Measurements from ENCODE around the gene HDHD5. TPM values are rescaled to one million over a fixed set of nuclear protein-coding genes. Genes with fewer than 3 reads are reported as not detected.

HDHD5 gene
- total RNA-seq, 6 experiments from 2014 or later = 19.4 to 44.5 (median 30.2) TPM

DNA sequence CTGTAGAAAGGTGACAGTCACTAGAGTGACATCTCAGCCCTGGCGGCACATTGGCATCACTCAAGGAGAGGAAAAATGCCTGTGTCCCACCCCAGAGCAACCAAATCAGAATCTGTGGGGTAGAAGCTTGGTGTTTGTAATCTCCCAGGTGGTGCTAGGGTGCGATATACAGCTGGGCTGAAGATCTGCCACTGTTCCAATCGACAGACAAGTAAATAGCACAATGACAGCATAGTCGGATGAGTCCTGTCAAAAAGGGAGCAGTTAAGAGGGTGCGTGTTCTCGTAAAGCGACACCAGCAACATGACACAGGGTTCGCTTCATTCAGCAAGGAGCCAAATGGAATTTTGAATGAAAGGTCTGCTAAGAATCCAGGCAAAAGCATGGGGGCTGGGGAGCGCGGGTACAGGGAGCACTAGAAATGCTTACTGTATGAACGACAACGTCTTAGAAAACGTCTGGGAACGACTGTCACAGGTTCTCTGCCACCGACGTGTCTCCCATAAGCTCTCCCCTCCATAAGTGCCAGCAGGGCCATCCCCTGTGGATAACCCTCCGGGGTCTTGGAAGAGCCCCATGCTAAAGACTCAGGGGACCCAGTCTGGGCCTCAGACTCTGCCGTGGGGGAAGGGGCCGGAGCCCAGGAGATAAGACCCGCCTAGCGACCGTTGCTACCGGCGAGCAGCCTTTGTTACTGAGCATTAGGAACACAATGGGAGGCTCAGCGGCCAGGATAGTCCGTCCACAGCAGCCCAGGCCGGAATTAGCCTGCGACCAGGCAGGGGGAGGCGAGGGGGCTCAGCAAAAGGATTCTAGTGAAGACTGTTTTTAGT, 39.3 kb upstream of the HDHD5 start:
- DNase-seq (peak in 1 of 3 donors; percentile 45), ATAC-seq (peak in 3 of 4 donors; percentile 9 to 27 (median 10))
- intact Hi-C loops (cut with DNase I) = no loop called here
- Histone ChIP-seq H3K4me3 (no peak overlapping the region), H3K4me1 (peaks cover 0 to 6% (median 3%) of the 10 kb centered on the region in 4 donors), H3K27me3 (no peaks in the 10 kb centered on the region), H3K27ac (no peak overlapping the region), H3K9me3 (no peaks in the 10 kb centered on the region), H3K36me3 (no peaks in the 10 kb centered on the region)
- 79% methylated on average over 15 of the region's 29 CpGs for WGBS (ENCODE audit: insufficient coverage, low coverage, low lambda C conversion rate, missing lambda C conversion rate)
- TF ChIP-seq, protein P1, sequence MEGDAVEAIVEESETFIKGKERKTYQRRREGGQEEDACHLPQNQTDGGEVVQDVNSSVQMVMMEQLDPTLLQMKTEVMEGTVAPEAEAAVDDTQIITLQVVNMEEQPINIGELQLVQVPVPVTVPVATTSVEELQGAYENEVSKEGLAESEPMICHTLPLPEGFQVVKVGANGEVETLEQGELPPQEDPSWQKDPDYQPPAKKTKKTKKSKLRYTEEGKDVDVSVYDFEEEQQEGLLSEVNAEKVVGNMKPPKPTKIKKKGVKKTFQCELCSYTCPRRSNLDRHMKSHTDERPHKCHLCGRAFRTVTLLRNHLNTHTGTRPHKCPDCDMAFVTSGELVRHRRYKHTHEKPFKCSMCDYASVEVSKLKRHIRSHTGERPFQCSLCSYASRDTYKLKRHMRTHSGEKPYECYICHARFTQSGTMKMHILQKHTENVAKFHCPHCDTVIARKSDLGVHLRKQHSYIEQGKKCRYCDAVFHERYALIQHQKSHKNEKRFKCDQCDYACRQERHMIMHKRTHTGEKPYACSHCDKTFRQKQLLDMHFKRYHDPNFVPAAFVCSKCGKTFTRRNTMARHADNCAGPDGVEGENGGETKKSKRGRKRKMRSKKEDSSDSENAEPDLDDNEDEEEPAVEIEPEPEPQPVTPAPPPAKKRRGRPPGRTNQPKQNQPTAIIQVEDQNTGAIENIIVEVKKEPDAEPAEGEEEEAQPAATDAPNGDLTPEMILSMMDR (IDR thresholded peaks at IDR 0.05) = no peak
- no peak for TF ChIP-seq POLR2A (IDR thresholded peaks at IDR 0.05)

DNA sequence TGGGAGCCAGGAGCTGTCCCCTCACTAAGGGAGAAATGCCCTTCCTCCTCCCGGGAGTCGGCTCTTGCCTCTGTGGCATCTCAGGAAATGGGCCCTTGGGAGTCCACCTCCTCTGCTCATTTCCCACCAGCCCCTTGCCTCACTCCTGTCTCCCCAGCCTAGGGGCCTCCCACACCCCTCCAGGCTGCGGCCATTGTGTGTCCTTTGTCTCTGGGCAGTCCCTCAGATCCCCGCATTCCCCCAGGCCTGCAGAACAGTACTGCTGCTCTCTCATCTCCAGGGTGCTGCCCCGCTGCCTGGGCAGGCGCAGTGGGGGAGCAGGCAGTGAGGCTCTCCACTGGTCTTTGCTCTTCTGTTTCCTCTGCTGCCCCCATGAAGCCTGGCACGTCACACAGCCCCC, 35.1 kb upstream of the HDHD5 start:
- H3K27ac ChIP-seq = no peak overlapping the region
- WGBS (ENCODE audit: insufficient coverage, low coverage, low lambda C conversion rate, missing lambda C conversion rate) = 0% methylated on average over 1 of the region's 7 CpGs
- intact Hi-C loops (cut with DNase I) = no loop called here
- H3K4me1 ChIP-seq = no peaks in the 10 kb centered on the region
- no peak for ATAC-seq
- no peaks in the 10 kb centered on the region for H3K9me3 ChIP-seq
- DNase-seq = no peak
- H3K4me3 ChIP-seq = no peak overlapping the region
- H3K27me3 ChIP-seq = no peaks in the 10 kb centered on the region
- TF ChIP-seq, protein P1 (IDR thresholded peaks at IDR 0.05) = no peak
- no peak for TF ChIP-seq POLR2A (IDR thresholded peaks at IDR 0.05)
- no peaks in the 10 kb centered on the region for H3K36me3 ChIP-seq

DNA sequence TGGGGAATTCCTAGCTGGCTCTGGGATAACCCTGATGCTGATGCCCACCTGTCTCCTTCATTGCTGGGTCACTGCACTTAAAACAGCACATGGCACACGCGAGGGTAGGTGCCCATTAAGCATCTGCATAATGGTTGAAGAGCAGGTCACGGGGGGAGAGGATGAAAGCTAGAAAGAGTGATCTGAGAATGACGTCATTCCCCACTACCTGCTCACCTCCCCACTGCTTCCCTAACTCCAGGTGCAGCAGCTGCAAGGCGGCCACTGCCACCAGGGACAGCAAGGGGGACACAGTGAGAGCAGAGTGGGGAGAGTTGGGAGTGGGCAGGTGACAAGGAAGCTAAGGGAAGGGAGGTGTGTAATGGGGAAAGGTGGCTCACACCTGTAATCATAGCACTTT, 33.1 kb upstream of the HDHD5 start:
- H3K36me3 ChIP-seq = no peaks in the 10 kb centered on the region
- intact Hi-C loops (cut with DNase I) = no loop called here
- H3K4me3 ChIP-seq = no peak overlapping the region
- DNase-seq (no peak), ATAC-seq (no peak)
- TF ChIP-seq, protein P1 (IDR thresholded peaks at IDR 0.05) = no peak
- no peak for TF ChIP-seq POLR2A (IDR thresholded peaks at IDR 0.05)
- no peaks in the 10 kb centered on the region for H3K4me1 ChIP-seq
- WGBS (ENCODE audit: insufficient coverage, low coverage, low lambda C conversion rate, missing lambda C conversion rate) = 87% methylated on average over 4 of the region's 5 CpGs
- no peak overlapping the region for H3K27ac ChIP-seq
- no peaks in the 10 kb centered on the region for H3K9me3 ChIP-seq
- H3K27me3 ChIP-seq = no peaks in the 10 kb centered on the region

DNA sequence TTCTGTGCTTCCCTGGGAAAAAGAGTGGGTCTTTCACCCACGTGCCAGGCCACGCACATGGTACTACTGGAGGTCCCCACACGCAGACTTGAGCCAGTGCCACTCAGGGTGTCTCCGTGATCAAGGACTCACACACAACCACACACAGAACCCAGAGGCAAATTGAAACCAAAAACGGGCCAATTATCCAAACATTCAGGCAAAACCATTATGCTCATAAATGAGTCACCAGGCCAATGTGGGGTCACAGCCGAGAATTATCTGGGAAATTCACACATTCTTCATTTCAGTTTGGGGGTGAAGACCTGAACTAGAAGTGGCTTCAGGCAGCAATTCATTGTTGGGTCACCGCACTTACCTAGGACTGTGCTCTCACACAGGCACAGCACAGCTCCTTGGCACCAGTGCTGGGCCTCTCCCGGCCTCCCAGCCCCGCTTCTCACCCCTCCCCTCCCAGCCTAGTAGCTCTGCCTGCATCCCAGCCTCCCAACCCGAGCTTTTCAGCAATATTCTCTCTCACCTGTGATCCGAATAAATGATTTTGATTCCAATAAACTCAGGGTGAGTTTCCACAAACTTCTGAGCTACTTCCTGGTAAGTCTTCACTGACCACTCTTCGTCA, 32.2 kb upstream of the HDHD5 start:
- no peaks in the 10 kb centered on the region for H3K9me3 ChIP-seq
- TF ChIP-seq, protein P1 (IDR thresholded peaks at IDR 0.05) = no peak
- no peak for TF ChIP-seq POLR2A (IDR thresholded peaks at IDR 0.05)
- intact Hi-C loops (cut with DNase I) = no loop called here

More for the DNA sequence above, 32.2 kb upstream of the HDHD5 start:
- 73% methylated on average over 9 of the region's 12 CpGs for WGBS (ENCODE audit: insufficient coverage, low coverage, low lambda C conversion rate, missing lambda C conversion rate)
- no peaks in the 10 kb centered on the region for H3K27me3 ChIP-seq
- DNase-seq (no peak), ATAC-seq (peak in 1 of 4 donors; percentile 17)
- no peaks in the 10 kb centered on the region for H3K36me3 ChIP-seq
- no peak overlapping the region for H3K27ac ChIP-seq
- no peaks in the 10 kb centered on the region for H3K4me1 ChIP-seq
- H3K4me3 ChIP-seq = no peak overlapping the region

Measured in right lobe of liver (tissue), 6 donors.